GM13977 (cell line): ENCODE measurements around the gene ZDHHC20.

Experiments
- DNase-seq: peaks from one replicate; pipeline ENCODE4 v3.0.0; 2012; ENCODE audit warnings: low spot score
- CTCF ChIP-seq: IDR thresholded peaks from 2 replicates; pipeline ENCODE4 v1.5.1; 2012; ENCODE audit warnings: mild to moderate bottlenecking, control low read depth; ENCODE audit not compliant: insufficient read depth; ENCODE audit errors: extremely low read depth, missing control alignments
- in situ Hi-C: fragments of 300-500 bp; cut with MboI; formaldehyde crosslinking; loops from one replicate; pipeline ENCODE4 v1.12.0; 2022; ENCODE audit warnings: low sequenced_read_pairs, low pct_unique_long_range_greater_than_20kb, mixed read lengths, inconsistent platforms; ENCODE audit not compliant: unreplicated experiment

The ZDHHC20 gene

GRCh38 chr13:21463424-21463823 is 4.3 kb upstream of the ZDHHC20 start:
- in situ Hi-C loops: no loop called here
- DNase-seq: no peak
- no peak for TF ChIP-seq CTCF

GRCh38 chr13:21461131-21461530 is 2.0 kb upstream of the ZDHHC20 start:
- no peak for TF ChIP-seq CTCF
- no peak for DNase-seq
- in situ Hi-C loops: no loop called here

- peak; percentile 69 for DNase-seq
- no peak for TF ChIP-seq CTCF
- in situ Hi-C loops: no loop called here
Measured at GRCh38 chr13:21458451-21458812, 671 bp downstream of the ZDHHC20 start.

- DNase-seq: no peak
- in situ Hi-C loops: no loop called here
- no peak for TF ChIP-seq CTCF
Measured at GRCh38 chr13:21453387-21454081, 5.6 kb downstream of the ZDHHC20 start.

- DNase-seq: no peak
- in situ Hi-C loops: no loop called here
- TF ChIP-seq CTCF: no peak
Measured at GRCh38 chr13:21450936-21451335, 8.2 kb downstream of the ZDHHC20 start.

- no peak for DNase-seq
- in situ Hi-C loops: no loop called here
- no peak for TF ChIP-seq CTCF
Measured at GRCh38 chr13:21446656-21447055, 12.4 kb downstream of the ZDHHC20 start.
